ENCODE measurements around the gene FCRL5.
"Not testable (repeated sequence)": the region's sequence is repeated elsewhere in the genome, so short reads cannot be mapped to it uniquely, and the experiment has no call there.

The FCRL5 gene

GRCh38 chr1:157566484-157567300 lies 14.4 kb upstream of the FCRL5 start:
- H3K4me3 ChIP-seq (ENCODE audit: control insufficient read depth, low read depth, low read length): no peak overlapping the region
- TF ChIP-seq CTCF (conservative IDR thresholded peaks at IDR 0.05; ENCODE audit: control insufficient read depth, insufficient read depth, low read depth, low read length): no peak
- no peak for DNase-seq (ENCODE audit: low read depth)

GRCh38 chr1:157562515-157562914 lies 10.2 kb upstream of the FCRL5 start:
- TF ChIP-seq CTCF (conservative IDR thresholded peaks at IDR 0.05; ENCODE audit: control insufficient read depth, insufficient read depth, low read depth, low read length): no peak

GRCh38 chr1:157558119-157558518 lies 5.8 kb upstream of the FCRL5 start:
- H3K4me3 ChIP-seq (ENCODE audit: control insufficient read depth, low read depth, low read length): no peak overlapping the region
- DNase-seq (ENCODE audit: low read depth): no peak
- TF ChIP-seq CTCF (conservative IDR thresholded peaks at IDR 0.05; ENCODE audit: control insufficient read depth, insufficient read depth, low read depth, low read length): no peak

More at GRCh38 chr1:157562515-157562914, 10.2 kb upstream of the FCRL5 start:
- H3K4me3 ChIP-seq (ENCODE audit: control insufficient read depth, low read depth, low read length): no peak overlapping the region
- DNase-seq (ENCODE audit: low read depth): no peak

GRCh38 chr1:157548081-157548480 lies 4.2 kb downstream of the FCRL5 start:
- not testable (repeated sequence) for DNase-seq (ENCODE audit: low read depth); H3K4me3 ChIP-seq (ENCODE audit: control insufficient read depth, low read depth, low read length)

GRCh38 chr1:157542676-157543075 lies 9.6 kb downstream of the FCRL5 start:
- no peak for TF ChIP-seq CTCF (conservative IDR thresholded peaks at IDR 0.05; ENCODE audit: control insufficient read depth, insufficient read depth, low read depth, low read length)
- no peak overlapping the region for H3K4me3 ChIP-seq (ENCODE audit: control insufficient read depth, low read depth, low read length)
- no peak for DNase-seq (ENCODE audit: low read depth)

- DNase-seq (ENCODE audit: low read depth): peak; percentile 20
- no peak for TF ChIP-seq CTCF (conservative IDR thresholded peaks at IDR 0.05; ENCODE audit: control insufficient read depth, insufficient read depth, low read depth, low read length)
- no peak overlapping the region for H3K4me3 ChIP-seq (ENCODE audit: control insufficient read depth, low read depth, low read length)
These were observed 11.5 kb downstream of the FCRL5 start for GRCh38 chr1:157540852-157541251.

GRCh38 chr1:157540160-157540748 lies 12.1 kb downstream of the FCRL5 start:
- no peak for TF ChIP-seq CTCF (conservative IDR thresholded peaks at IDR 0.05; ENCODE audit: control insufficient read depth, insufficient read depth, low read depth, low read length)
- DNase-seq (ENCODE audit: low read depth): no peak
- no peak overlapping the region for H3K4me3 ChIP-seq (ENCODE audit: control insufficient read depth, low read depth, low read length)
